Neural cell (in vitro differentiated cells): ENCODE results near the gene UBE2K. TPM values are rescaled to one million over a fixed set of nuclear protein-coding genes. Genes with fewer than 3 reads are reported as not detected.
"Not testable (repeated sequence)": the region's sequence is repeated elsewhere in the genome, so short reads cannot be mapped to it uniquely, and the experiment has no call there.

Experiments used
- H2AFZ ChIP-seq: fragments of 200-600, 300-800 bp; sonication (generic), shearing (Covaris generic); 2 replicates; pipeline ENCODE4 v1.6.0; 2014; ENCODE audit warnings: low read depth, mild to moderate bottlenecking, antibody characterized with exemption, low read length, moderate library complexity
- H3F3A ChIP-seq: fragments of 200-600 bp; shearing (Covaris generic); 2 replicates; pipeline ENCODE4 v1.6.1; 2016; ENCODE audit warnings: mild to moderate bottlenecking, moderate library complexity, mixed read lengths, antibody characterized with exemption, low read length; ENCODE audit not compliant: insufficient read depth, poor library complexity, severe bottlenecking
- H3K27ac ChIP-seq: fragments of 200-600, 300-800 bp; sonication (generic), shearing (Covaris generic); 2 replicates; pipeline ENCODE4 v1.5.1; 2014; ENCODE audit warnings: mild to moderate bottlenecking, low read length, moderate library complexity
- H3K27me3 ChIP-seq: fragments of 300-800, 200-600 bp; sonication (generic), shearing (Covaris generic); 2 replicates; pipeline ENCODE4 v1.6.0; 2014; ENCODE audit warnings: mild to moderate bottlenecking, low read depth, low read length, moderate library complexity; ENCODE audit not compliant: insufficient read depth
- H3K36me3 ChIP-seq: fragments of 300-800, 200-600 bp; sonication (generic), shearing (Covaris generic); 2 replicates; pipeline ENCODE4 v1.5.1; 2014; ENCODE audit warnings: mild to moderate bottlenecking, antibody characterized with exemption, low read length, moderate library complexity; ENCODE audit not compliant: insufficient read depth
- H3K4me2 ChIP-seq: fragments of 300-800, 200-600 bp; sonication (generic), shearing (Covaris generic); 2 replicates; pipeline ENCODE4 v1.6.0; 2014; ENCODE audit warnings: mild to moderate bottlenecking, low read length
- H3K4me3 ChIP-seq: fragments of 300-800, 200-600 bp; sonication (generic), shearing (Covaris generic); 2 replicates; pipeline ENCODE4 v1.5.1; 2014; ENCODE audit warnings: mild to moderate bottlenecking, low read length, moderate library complexity
- H3K79me2 ChIP-seq: fragments of 200-600 bp; shearing (Covaris generic); replicated peaks from 2 replicates; pipeline ENCODE4 v1.6.0; 2014; ENCODE audit warnings: mild to moderate bottlenecking, low read length, moderate library complexity; ENCODE audit not compliant: insufficient read depth
- H3K9ac ChIP-seq: fragments of 300-800, 200-600 bp; sonication (generic), shearing (Covaris generic); 2 replicates; pipeline ENCODE4 v1.6.1; 2016; ENCODE audit warnings: mild to moderate bottlenecking, low read length, mixed read lengths
- H3K9me2 ChIP-seq: fragments of 200-600 bp; shearing (Covaris generic); 2 replicates; pipeline ENCODE4 v1.6.1; 2016; ENCODE audit warnings: mild to moderate bottlenecking, low read length, mixed read lengths; ENCODE audit not compliant: insufficient read depth
- H3K9me3 ChIP-seq: fragments of 200-600, 300-800 bp; sonication (generic), shearing (Covaris generic); 2 replicates; pipeline ENCODE4 v1.6.1; 2016; ENCODE audit warnings: mild to moderate bottlenecking, mixed run types, low read length, moderate library complexity, mixed read lengths
- H4K20me1 ChIP-seq: fragments of 200-600 bp; shearing (Covaris generic); 2 replicates; pipeline ENCODE4 v1.6.1; 2016; ENCODE audit warnings: mild to moderate bottlenecking, mixed run types; ENCODE audit not compliant: insufficient read depth
- EP300 ChIP-seq: fragments of 450-650 bp; conservative IDR thresholded peaks from 2 replicates; pipeline ENCODE4 v1.6.1; 2014; ENCODE audit warnings: antibody characterized with exemption, mild to moderate bottlenecking, moderate library complexity; ENCODE audit not compliant: poor library complexity, severe bottlenecking
- EZH2 ChIP-seq: fragments of 200-600, 300-800 bp; shearing (Covaris generic), sonication (generic); IDR thresholded peaks from 2 replicates; pipeline ENCODE4 v1.6.1; 2014; ENCODE audit warnings: antibody characterized with exemption, low read length, borderline replicate concordance, mild to moderate bottlenecking; ENCODE audit not compliant: insufficient read depth, poor library complexity, severe bottlenecking
- MXI1 ChIP-seq: fragments of 450-650 bp; conservative IDR thresholded peaks from 2 replicates; pipeline ENCODE4 v1.6.1; 2014; ENCODE audit warnings: antibody characterized with exemption, mild to moderate bottlenecking; ENCODE audit not compliant: poor library complexity, severe bottlenecking
- POLR2AphosphoS5 ChIP-seq: IDR thresholded peaks from 2 replicates; pipeline ENCODE4 v1.6.1; 2012
- RAD21 ChIP-seq: fragments of 450-650 bp; conservative IDR thresholded peaks from 2 replicates; pipeline ENCODE4 v1.6.1; 2014; ENCODE audit warnings: antibody characterized with exemption, mild to moderate bottlenecking, moderate library complexity
- SMC3 ChIP-seq: fragments of 450-650 bp; conservative IDR thresholded peaks from 2 replicates; pipeline ENCODE4 v1.6.1; 2014; ENCODE audit warnings: antibody characterized with exemption, mild to moderate bottlenecking, moderate library complexity; ENCODE audit not compliant: poor library complexity
- TAF1 ChIP-seq: IDR thresholded peaks from 2 replicates; pipeline ENCODE4 v1.6.1; 2012; ENCODE audit warnings: low read depth
- polyA plus RNA-seq: library from polyadenylated mRNA; depleted of rRNA; stranded (reverse); fragments of >200 nt; gene quantifications from 2 replicates; pipeline ENCODE4 v1.2.3, GENCODE V29; 2014
- TF ChIP-seq, protein P1 (sequence below): IDR thresholded peaks from 2 replicates; pipeline ENCODE4 v1.6.1; 2012; ENCODE audit warnings: borderline replicate concordance
- TF ChIP-seq, protein P2 (sequence below): fragments of 450-650 bp; IDR thresholded peaks from 2 replicates; pipeline ENCODE4 v1.5.1; 2014; ENCODE audit warnings: antibody characterized with exemption, mild to moderate bottlenecking, moderate library complexity; ENCODE audit not compliant: poor library complexity, severe bottlenecking

The UBE2K gene
- polyA plus RNA-seq, 1 donor from 2014 or later, result 45.8 TPM

DNA sequence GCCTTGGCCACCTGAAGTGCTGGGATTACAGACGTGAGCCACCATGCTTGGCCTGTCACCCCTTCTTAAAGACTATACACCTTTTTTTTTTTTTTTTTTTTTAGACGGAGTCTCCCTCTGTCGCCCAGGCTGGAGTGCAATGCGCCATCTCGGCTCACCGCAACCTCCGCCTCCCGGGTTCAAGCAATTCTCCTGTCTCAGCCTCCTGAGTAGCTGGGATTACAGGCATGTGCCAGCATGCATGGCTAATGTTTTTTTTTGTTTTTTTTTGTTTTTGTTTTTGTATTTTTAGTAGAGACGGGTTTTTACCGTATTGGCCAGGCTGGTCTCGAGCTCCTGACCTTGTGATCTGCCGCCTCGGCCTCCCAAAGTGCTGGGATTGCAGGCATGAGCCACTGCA lies 6.9 kb downstream of the UBE2K start:
- H3K27ac ChIP-seq, H3K9ac ChIP-seq, H3K9me3 ChIP-seq, H3F3A ChIP-seq, H2AFZ ChIP-seq, H3K36me3 ChIP-seq, H4K20me1 ChIP-seq, H3K4me2 ChIP-seq, H3K4me3 ChIP-seq, H3K27me3 ChIP-seq, H3K9me2 ChIP-seq: not testable (repeated sequence)
- peaks cover 80% of the 10 kb centered on the region for H3K79me2 ChIP-seq

DNA sequence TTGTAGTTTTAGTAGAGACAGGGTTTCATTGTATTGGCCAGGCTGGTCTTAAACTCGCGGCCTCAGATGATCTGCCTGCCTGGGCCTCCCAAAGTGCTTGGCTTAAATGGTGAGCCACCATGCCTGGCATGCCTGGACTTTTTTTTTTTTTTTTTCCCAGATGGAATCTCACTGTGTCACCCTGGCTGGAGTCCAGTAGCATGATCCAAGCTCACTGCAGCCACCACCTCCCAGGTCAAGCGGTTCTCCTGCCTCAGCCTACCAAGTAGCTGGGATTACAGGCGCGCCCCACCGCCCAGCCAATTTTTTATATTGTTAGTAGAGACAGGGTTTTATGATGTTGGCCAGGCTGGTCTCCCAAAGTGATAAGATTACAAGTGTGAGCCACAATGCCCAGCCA lies 8.4 kb downstream of the UBE2K start:
- H3K4me3 ChIP-seq, result no peak overlapping the region
- no peak for TF ChIP-seq TAF1
- TF ChIP-seq RAD21, result no peak
- no peak for TF ChIP-seq EZH2
- peaks cover 76% of the 10 kb centered on the region for H3K79me2 ChIP-seq
- H3K9me3 ChIP-seq, result no peaks in the 10 kb centered on the region
- H3K27me3 ChIP-seq, result no peaks in the 10 kb centered on the region
- H4K20me1 ChIP-seq, result no peaks in the 10 kb centered on the region
- H3K27ac ChIP-seq, result no peak overlapping the region
- H3K9ac ChIP-seq, result no peak overlapping the region
- H2AFZ ChIP-seq, result no peak overlapping the region
- no peaks in the 10 kb centered on the region for H3K9me2 ChIP-seq
- H3F3A ChIP-seq, result no peaks in the 10 kb centered on the region
- no peaks in the 10 kb centered on the region for H3K36me3 ChIP-seq
- no peak overlapping the region for H3K4me2 ChIP-seq

DNA sequence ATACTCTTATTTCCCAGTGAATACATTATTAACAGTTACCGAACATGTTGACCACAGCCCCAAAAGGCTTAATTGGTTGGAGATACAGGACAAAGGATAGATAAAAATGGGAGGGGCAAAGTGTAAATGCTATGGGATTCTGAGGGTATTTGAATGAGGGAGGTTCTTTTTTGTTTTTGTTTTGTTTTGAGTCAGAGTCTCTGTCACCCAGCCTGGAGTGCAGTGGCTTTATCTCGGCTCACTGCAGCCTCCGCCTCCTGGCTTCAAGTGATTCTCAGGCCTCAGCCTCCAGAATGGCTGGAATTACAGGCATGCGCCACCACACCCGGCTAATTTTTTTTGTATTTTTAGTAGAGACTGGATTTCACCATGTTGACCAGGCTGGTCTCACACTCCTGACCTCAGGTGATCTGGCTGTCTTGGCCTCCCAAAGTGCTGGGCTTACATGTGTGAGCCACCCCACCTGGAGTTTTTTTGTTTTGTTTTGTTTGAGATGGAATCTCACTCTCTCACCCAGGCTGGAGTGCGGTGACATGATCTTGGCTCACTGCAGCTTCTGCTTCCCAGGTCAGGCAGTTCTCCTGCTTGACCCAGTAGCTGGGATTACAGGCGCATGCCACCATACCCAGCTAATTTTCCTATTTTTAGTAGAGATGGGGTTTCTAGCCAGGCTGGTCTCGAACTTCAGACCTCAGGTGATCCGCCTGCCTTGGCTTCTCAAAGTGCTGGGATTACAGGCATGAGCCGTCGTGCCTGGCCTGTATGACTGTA lies 9.0 kb downstream of the UBE2K start:
- H3K9ac ChIP-seq, result no peak overlapping the region
- H3K79me2 ChIP-seq, result peaks cover 76% of the 10 kb centered on the region

More for the DNA sequence above, 9.0 kb downstream of the UBE2K start:
- H2AFZ ChIP-seq, result no peak overlapping the region
- no peak overlapping the region for H3K4me2 ChIP-seq
- H3K9me2 ChIP-seq, result no peaks in the 10 kb centered on the region
- no peaks in the 10 kb centered on the region for H3K36me3 ChIP-seq
- no peaks in the 10 kb centered on the region for H4K20me1 ChIP-seq
- H3K27ac ChIP-seq, result no peak overlapping the region
- TF ChIP-seq EP300 (no peak), MXI1 (no peak), TAF1 (no peak), EZH2 (no peak), POLR2AphosphoS5 (no peak), SMC3 (no peak), RAD21 (no peak)
- TF ChIP-seq, protein P1, sequence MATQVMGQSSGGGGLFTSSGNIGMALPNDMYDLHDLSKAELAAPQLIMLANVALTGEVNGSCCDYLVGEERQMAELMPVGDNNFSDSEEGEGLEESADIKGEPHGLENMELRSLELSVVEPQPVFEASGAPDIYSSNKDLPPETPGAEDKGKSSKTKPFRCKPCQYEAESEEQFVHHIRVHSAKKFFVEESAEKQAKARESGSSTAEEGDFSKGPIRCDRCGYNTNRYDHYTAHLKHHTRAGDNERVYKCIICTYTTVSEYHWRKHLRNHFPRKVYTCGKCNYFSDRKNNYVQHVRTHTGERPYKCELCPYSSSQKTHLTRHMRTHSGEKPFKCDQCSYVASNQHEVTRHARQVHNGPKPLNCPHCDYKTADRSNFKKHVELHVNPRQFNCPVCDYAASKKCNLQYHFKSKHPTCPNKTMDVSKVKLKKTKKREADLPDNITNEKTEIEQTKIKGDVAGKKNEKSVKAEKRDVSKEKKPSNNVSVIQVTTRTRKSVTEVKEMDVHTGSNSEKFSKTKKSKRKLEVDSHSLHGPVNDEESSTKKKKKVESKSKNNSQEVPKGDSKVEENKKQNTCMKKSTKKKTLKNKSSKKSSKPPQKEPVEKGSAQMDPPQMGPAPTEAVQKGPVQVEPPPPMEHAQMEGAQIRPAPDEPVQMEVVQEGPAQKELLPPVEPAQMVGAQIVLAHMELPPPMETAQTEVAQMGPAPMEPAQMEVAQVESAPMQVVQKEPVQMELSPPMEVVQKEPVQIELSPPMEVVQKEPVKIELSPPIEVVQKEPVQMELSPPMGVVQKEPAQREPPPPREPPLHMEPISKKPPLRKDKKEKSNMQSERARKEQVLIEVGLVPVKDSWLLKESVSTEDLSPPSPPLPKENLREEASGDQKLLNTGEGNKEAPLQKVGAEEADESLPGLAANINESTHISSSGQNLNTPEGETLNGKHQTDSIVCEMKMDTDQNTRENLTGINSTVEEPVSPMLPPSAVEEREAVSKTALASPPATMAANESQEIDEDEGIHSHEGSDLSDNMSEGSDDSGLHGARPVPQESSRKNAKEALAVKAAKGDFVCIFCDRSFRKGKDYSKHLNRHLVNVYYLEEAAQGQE, result no peak
- TF ChIP-seq, protein P2, sequence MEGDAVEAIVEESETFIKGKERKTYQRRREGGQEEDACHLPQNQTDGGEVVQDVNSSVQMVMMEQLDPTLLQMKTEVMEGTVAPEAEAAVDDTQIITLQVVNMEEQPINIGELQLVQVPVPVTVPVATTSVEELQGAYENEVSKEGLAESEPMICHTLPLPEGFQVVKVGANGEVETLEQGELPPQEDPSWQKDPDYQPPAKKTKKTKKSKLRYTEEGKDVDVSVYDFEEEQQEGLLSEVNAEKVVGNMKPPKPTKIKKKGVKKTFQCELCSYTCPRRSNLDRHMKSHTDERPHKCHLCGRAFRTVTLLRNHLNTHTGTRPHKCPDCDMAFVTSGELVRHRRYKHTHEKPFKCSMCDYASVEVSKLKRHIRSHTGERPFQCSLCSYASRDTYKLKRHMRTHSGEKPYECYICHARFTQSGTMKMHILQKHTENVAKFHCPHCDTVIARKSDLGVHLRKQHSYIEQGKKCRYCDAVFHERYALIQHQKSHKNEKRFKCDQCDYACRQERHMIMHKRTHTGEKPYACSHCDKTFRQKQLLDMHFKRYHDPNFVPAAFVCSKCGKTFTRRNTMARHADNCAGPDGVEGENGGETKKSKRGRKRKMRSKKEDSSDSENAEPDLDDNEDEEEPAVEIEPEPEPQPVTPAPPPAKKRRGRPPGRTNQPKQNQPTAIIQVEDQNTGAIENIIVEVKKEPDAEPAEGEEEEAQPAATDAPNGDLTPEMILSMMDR, result no peak
- no peaks in the 10 kb centered on the region for H3K27me3 ChIP-seq
- H3K4me3 ChIP-seq, result no peak overlapping the region
- H3F3A ChIP-seq, result no peaks in the 10 kb centered on the region
- no peaks in the 10 kb centered on the region for H3K9me3 ChIP-seq
